Activated CD8-positive, alpha-beta memory T cell treated with anti-CD3 and anti-CD28 coated beads for 4 hours (primary cell): ENCODE data around the gene CCDC14.
"Not testable (repeated sequence)": the region's sequence is repeated elsewhere in the genome, so short reads cannot be mapped to it uniquely, and the experiment has no call there.

Experiments
- DNase-seq, 2 donors: peaks; one replicate each; pipeline ENCODE4 v3.0.0-alpha.2; 2020; ENCODE audit warnings: low read depth in 2 of 2

CCDC14 gene

DNA sequence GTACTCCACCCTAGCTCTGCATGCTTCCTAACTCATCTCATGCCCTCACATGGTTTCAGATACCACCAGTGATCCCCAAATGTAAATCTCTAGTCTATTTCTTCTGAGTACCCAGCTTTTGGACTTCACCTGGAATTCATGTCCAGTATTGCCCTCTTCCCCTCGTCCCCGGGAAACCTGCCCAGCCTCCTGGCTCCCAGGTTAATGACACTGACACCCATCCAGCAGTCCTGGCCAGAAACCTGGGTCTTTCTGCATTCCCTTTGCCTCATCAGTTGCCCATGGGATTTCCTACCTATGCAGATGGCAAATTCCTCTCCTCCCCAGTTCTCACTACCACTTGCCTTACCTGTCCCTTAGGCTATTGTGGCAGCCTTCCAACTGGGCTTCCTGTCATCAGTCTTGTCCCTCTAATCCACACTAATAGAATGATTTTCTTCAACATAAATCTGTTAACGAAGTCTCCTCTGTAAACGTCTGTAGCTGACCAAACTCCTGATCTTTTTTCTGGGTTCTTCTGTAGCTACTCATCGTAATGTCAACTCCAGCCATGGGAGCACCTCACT lies 61.6 kb downstream of the CCDC14 start:
- DNase-seq, result no peak

DNA sequence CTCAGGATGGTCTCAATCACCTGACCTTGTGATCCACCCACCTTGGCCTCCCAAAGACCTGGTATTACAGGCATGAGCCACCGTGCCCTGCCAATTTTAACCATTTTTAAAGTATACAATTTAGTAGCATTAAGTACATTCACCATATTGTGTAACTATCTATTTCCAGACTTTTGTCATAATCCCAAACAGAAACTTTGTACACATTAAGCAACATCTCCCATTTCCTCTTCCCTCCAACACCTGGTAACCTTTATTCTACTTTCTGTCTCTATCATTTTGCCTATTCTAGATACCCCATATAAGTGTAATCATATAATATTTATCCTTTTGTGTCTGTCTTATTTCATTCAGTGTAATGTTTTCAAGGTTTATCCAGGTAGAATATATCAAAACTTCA lies 68.0 kb downstream of the CCDC14 start:
- DNase-seq, result no peak

DNA sequence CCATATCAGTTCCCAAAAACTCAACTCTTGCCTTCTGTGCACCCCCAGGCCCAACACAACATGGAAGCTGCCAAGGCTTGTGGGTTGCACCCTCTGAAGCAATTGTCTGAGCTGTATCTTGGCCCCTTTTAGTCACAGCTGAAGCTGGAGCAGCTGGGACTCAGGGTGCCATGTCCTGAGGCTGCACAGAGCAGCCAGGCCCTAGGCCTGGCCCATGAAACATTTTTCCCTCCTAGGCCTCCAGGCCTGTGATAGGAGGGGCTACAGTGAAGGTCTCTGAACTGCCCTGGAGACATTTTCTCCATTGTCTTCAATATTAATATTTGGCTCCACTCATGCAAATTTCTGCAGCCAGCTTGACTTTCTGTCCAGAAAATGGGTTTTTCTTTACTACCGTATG lies 68.8 kb downstream of the CCDC14 start:
- no peak for DNase-seq

DNA sequence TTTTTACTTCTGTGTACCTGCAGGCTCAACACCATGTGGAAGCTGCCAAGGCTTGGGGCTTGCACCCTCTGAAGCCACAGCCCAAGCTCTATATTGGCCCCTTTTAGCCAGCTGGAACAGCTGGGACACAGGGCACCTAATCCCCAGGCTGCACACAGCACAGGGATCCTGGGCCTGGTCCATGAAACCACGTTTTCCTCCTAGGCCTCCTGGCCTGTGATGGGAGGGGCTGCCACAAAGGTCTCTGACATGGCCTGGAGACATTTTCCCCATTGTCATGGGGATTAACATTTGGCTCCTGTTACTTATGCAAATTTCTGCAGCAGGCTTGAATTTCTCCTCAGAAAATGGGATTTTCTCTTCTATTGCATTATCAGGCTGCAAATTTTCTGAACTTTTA lies 70.0 kb downstream of the CCDC14 start:
- not testable (repeated sequence) for DNase-seq

DNA sequence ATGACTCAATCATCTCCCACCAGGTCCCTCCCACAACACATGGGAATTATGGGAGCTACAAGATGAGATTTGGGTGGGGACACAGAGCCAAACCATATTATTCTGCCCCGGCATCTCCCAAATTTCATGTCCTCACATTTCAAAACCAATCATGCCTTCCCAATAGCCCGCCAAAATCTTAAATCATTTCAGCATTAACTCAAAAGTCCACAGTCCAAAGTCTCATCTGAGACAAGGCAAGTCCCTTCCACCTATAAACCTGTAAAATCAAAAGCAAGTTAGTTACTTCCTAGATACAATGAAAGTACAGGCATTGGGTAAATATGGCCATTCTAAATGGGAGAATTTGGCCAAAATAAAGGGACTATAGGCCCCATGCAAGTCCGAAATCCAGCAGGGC lies 70.9 kb downstream of the CCDC14 start:
- not testable (repeated sequence) for DNase-seq

DNA sequence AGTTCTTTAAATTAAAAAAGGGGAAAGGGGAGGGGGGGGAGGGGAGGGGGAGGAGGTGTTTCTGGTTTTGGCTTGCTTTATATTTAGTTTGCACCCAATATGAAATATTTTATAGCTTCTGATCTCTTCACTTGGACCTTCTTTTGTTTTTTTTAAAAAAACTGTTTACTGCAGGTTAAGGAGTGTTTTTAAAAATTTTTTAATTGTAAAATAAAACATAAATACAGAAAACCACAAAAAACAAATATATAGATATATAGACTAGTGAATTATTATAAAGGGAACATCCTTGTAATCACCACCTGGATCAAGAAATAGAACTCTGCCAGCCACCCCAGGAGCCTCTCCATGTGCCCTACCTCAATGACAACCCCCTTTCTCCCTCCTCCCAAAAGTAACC lies 76.0 kb downstream of the CCDC14 start:
- DNase-seq, result no peak

DNA sequence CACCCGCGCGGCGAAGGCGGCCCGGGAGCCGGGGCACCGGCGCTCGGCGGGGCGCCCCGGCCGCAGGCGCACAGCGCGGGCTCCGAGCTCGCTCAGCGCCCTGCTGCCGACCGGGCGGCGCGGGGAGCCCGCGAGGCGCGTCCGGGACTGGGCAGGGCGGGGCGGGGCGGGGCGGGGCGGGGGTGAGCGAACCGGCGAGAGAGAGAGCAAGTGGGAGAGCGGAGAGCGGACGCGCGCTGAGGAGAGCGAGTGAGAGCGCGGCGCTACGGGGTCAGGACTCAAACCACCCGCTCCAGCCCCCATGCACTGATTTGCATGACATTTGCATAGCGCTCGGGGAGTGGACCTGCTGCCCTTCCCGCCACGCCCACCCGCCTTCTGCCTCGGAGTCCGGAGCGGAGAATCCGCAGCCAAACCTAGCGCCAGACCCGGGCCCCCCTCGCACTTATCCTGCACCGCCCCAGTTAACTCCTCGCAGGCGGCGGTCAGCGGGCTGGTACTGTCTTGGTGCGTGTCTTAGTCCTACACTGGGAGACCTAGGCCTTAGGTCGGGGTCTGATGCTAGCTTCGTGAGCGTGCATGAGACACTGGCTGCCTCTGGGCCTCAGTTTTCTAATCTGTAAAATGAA lies 76.7 kb downstream of the CCDC14 start, which contains the start of gene MYLK:
MYLK (minus strand) TSS at position 130 of the 629 bp plus-strand sequence. CDS start 90,491 bp downstream, outside the sequence.
- no peak for DNase-seq

DNA sequence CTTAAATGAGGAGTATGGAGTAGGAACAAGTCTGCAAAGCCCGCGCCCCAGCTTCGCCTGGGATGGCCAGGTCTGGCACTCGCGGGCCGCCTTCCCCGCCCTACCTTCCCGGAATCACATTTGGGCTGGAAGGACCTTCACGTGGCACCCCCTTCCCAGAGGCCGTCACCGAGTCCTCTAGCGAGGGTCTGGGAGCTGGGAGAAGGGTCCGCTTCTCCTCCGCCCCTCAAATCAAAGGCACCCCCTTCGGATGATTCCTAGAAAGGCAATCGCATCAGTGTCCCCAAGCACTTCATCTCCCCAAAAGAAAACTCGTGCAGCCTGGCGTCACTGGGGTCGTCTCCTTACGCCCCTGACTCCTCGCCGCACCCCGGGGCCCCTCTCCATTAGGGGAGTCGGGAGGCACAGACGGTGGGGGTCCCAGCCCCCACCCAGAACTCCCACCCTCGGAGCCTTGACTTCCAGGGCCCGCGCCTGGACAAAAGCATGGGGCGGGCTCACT lies 77.3 kb downstream of the CCDC14 start:
- no peak for DNase-seq

DNA sequence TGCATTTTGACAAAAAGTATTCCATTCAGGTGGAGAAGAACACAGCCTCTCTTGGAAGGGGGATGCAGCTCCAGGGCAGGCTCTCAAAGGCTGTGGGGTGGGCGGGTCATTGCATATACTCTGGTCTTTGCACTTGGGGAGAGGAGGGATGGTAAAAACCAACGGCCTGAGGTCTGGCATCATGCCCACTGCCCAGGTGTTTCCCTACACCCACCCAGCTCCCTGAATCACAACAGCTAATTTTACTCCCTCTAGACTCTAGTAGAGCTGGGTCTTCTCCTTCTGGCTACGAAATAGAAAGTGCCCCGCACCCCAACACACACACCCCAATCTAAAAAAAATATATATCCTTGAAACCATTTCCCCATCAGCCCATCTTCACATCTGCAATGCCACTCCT lies 77.9 kb downstream of the CCDC14 start:
- no peak for DNase-seq

DNA sequence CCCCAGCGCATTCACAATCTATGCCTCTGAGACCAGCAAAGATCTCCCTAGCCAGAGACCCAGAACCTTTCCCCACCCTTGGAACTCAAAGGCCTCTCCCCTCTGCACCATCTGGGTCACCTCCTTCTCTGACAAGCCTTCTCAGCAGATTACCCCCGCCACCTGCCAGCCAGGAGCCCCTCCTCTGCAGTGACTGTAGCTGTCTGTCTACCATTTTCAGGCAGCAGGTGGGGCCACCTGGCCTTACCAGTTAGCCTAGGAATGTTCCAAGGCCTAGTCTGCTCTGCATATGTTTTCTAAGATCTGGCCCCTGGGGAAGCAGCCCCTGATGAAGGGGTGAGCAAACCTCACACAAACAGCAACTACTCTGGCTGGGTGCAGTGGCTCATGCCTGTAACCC lies 79.3 kb downstream of the CCDC14 start:
- DNase-seq, result no peak

DNA sequence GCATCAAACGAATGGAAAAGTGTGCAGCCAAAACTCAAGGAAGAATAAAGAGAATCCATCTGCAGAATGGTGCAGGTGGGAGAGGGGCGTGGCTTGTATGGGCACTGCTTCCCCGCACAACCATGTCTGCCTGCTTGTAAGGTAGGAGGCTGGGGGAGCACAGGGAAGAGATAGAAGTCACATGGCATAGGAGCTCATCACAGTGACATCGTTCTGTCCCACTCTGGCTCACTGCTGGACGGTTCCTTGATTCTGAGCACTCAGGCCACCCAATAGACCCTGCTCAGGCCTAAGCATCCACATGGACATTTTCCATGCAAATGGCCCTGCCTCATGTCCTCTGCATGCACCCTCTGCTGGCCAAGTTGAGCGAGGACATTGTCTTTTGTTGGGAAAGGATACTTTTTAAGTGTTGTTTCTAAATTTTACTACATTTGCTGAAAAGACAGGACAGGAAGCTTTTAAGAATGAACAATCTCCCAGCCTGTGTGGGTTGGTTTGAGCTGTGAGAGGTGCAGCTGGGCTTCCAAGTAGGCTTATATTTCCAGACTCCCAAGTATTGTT lies 79.9 kb downstream of the CCDC14 start:
- no peak for DNase-seq

DNA sequence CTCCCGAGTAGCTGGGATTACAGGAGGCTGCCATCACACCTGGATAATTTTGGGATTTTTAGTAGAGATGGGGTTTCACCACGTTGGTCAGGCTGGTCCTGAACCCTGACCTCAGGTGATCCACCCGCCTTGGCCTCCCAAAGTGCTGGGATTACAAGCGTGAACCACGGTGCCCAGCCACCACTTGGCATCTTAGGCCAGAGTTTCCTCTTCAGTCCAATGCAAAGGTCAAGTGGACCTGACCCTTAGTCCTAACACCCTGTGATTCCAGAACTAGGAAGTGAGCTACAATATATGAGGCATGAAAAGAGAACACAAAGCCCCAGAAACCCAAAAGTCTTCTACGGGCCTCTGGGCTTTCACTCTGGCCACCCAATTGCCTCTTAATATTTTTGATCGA lies 82.2 kb downstream of the CCDC14 start:
- no peak for DNase-seq

DNA sequence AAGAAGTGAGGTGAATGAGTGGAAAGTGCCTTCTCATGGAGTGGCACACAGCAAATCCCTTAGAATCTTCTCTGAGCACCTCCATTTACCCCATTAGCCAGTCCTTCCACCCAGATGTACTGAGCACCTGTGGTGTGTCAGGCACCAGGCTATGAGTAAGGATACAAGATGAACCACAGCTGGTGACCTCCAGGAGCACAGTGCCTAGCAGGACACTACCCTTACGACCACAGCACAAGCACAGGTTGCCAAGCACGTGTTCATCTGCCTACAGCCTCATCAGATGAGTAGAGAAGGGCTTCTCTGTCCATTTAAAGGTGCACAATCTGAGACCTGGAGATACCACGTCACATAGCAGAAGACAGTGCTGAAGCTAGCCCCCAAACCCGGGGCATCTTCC lies 83.1 kb downstream of the CCDC14 start:
- no peak for DNase-seq

DNA sequence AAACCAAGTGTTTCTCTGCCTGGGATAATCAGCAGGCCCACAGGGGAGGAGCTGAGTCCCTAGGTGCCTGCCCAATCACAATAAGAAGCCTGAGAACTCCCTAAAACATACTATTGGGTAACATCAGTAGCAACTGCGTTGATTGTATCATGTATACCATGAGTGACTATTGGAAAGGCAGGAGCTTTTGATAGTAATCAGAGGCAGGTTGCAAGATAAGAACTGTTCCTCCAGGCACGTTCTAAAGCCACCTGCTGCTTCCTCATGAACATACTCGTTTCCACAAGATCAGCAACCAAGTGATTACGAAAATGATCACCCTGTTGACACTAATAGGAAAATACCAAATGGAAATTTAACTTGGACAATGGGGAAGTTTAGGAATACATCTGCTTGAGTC lies 83.6 kb downstream of the CCDC14 start:
- no peak for DNase-seq

DNA sequence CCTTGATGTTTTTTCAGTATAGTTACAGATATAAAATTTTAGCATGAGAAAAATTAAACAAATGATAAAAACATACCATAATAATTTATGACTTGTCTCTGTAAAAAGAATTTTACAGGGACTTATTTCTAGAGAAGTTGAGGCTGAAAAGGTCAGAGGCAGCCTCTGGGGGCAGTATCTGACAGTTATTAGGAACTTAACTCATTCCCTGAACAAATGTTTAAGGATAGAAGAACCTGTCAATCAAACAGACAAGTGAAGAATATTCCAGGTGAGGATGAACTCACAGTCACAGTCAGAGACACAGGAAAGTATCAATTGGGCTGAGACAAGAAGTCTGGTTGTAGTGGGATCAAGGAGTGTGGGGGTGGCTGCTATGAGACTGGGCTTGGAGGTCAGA lies 84.2 kb downstream of the CCDC14 start:
- no peak for DNase-seq

DNA sequence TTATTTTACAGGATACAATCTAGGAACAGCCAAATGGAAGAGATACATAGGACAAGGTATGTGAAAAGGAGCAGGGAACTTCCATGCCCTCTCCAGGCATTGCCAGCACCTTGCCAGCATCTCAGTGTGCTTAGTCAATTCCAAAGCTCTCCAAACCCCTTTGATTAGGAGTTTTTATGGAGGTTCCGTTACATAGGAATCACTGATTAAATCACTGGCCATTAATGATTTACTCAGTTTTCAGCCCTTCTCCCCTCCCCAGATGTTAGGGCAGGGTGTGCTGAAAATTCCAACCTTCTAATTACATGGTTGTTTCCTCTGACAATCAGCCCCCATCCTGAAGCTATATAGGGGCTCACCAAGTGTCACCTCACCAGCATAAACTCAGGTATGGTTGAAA lies 88.4 kb downstream of the CCDC14 start:
- DNase-seq, result no peak

DNA sequence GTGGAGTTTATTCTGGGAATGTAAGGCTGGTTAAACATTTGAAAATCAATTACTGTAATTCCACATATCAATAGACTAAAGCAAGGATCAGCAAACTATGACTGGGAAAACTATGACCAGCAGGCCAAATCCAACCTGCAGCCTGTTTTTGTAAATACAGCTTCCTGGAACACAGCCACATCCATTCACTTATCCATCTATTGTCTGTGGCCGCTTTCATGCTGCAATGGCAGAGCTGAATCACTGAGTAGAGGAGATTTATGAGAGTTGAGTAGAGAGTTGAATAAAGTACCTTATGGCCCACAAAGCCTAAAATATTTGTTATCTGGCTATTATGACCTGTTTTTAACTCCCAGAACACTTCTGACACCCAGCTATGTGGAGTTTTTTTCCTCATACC lies 89.1 kb downstream of the CCDC14 start:
- DNase-seq, result no peak

DNA sequence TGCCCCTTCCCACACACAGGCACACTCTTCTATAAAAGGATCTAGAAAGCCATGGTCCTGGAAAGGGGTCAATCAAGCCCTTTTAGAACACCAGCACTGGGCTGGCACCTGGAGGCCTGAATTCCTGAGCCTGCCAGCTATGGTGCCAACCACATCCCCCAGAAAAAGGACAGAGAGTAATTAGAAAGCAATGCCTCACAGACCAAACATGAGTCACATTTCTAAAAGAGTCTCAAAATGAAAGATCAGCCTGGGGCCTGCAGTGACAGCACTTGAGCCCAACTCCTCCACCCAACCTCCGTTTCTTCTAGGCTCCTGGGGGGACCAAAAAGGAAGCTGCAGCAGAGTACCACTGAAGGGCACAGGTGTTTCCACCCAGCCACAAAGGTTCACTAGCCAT lies 91.0 kb downstream of the CCDC14 start:
- no peak for DNase-seq

DNA sequence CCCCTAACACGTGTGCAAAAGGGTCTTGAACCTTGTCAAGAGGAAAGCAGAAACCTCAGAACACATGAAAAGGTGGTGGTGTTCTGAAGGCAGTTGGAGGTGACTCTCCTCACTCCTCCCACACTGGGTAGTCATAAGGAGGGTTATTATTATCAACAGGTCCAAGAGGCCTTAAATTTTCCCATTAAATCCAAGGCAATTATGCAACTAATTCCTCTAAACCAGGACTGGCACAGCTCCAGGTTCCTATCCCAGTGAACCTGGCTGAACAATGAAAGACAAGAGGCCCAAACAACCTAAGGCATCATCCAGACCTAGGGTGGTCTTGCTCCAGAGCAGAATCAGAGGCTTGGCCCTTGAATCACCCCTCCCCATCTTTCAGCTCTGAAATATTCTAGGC lies 91.9 kb downstream of the CCDC14 start:
- no peak for DNase-seq

DNA sequence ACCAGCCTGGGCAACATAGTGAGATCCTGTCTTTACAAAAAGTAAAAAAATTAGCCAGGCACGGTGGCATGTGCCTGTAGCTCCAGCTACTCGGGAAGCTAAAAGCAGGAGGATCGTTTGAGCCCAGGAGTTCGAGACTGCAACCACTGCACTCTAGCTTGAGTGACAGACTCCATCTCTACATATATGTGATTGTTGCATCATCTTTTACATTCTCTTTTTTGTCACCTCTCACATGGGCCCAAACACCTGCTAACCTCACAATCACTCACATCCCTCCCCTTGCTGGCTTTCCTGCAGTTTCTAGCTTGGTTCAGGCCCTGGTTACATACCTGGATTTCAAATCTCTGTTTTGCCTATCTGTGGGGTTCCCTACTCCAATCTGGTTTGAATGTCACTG lies 96.3 kb downstream of the CCDC14 start:
- no peak for DNase-seq
